ENCODE results near the gene TENM4. TPM values are rescaled to one million over a fixed set of nuclear protein-coding genes. Genes with fewer than 3 reads are reported as not detected.

TENM4 gene
- total RNA-seq, 1 donor from 2014 or later: 50.7 TPM

DNA sequence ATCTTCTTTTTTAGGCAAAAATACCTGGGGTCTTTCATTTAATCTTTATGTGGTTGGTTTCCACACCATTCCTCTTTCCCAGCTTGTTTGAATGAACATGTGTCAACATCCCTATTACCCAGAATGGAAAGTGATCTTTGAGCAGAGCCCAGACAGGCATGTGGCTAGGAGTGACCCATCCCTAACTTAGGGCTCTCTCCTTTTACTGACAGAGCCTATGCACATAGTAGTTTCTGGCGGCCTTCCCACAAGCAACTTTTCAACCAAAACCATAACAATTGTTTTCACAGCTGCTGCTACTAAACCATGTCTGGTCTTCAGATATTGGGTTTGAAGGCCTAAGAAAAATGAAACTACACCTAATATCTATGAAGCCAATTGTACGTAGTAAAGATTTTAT, 107.5 kb downstream of the TENM4 start:
- H3K4me3 Mint-ChIP-seq (ENCODE audit: unreplicated experiment): no peak overlapping the region
- H3K9me3 Mint-ChIP-seq (ENCODE audit: unreplicated experiment): peaks cover 5% of the 10 kb centered on the region
- peaks cover 13% of the 10 kb centered on the region for H3K27me3 Mint-ChIP-seq (ENCODE audit: unreplicated experiment)
- TF ChIP-seq, protein P1, sequence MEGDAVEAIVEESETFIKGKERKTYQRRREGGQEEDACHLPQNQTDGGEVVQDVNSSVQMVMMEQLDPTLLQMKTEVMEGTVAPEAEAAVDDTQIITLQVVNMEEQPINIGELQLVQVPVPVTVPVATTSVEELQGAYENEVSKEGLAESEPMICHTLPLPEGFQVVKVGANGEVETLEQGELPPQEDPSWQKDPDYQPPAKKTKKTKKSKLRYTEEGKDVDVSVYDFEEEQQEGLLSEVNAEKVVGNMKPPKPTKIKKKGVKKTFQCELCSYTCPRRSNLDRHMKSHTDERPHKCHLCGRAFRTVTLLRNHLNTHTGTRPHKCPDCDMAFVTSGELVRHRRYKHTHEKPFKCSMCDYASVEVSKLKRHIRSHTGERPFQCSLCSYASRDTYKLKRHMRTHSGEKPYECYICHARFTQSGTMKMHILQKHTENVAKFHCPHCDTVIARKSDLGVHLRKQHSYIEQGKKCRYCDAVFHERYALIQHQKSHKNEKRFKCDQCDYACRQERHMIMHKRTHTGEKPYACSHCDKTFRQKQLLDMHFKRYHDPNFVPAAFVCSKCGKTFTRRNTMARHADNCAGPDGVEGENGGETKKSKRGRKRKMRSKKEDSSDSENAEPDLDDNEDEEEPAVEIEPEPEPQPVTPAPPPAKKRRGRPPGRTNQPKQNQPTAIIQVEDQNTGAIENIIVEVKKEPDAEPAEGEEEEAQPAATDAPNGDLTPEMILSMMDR (IDR thresholded peaks at IDR 0.05; ENCODE audit: partially characterized antibody, unreplicated experiment): no peak
- peaks cover 5% of the 10 kb centered on the region for H3K36me3 Mint-ChIP-seq (ENCODE audit: unreplicated experiment)
- no peak for DNase-seq
- H3K4me1 Mint-ChIP-seq (ENCODE audit: low read depth, unreplicated experiment): peaks cover 43% of the 10 kb centered on the region
- no peak overlapping the region for H3K27ac Mint-ChIP-seq (ENCODE audit: unreplicated experiment)

DNA sequence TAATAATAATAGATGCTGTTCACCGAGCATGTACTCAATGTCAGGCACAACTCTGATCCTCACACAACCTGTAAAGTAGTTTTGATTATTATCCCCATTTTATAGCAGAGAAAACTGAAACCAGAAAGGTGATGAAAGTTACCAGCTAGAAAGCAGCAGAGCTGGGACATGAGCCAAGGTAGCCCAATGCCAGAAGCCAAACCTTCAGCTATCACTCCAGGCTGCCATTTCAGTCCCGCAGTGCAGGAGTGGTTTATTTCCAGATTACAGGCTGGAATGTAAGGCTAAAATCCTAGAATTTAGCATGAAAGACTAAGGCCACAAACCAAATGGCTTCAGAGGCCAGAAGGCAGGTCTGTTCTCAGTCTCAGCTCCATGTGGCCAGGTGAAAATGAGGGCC, 108.8 kb downstream of the TENM4 start:
- Mint-ChIP-seq H3K36me3 (ENCODE audit: unreplicated experiment) (peaks cover 5% of the 10 kb centered on the region), H3K4me1 (ENCODE audit: low read depth, unreplicated experiment) (peaks cover 34% of the 10 kb centered on the region), H3K4me3 (ENCODE audit: unreplicated experiment) (no peak overlapping the region), H3K27ac (ENCODE audit: unreplicated experiment) (no peak overlapping the region), H3K27me3 (ENCODE audit: unreplicated experiment) (peaks cover 8% of the 10 kb centered on the region), H3K9me3 (ENCODE audit: unreplicated experiment) (peaks cover 4% of the 10 kb centered on the region)
- TF ChIP-seq, protein P1 (IDR thresholded peaks at IDR 0.05; ENCODE audit: partially characterized antibody, unreplicated experiment): no peak
- no peak for DNase-seq

DNA sequence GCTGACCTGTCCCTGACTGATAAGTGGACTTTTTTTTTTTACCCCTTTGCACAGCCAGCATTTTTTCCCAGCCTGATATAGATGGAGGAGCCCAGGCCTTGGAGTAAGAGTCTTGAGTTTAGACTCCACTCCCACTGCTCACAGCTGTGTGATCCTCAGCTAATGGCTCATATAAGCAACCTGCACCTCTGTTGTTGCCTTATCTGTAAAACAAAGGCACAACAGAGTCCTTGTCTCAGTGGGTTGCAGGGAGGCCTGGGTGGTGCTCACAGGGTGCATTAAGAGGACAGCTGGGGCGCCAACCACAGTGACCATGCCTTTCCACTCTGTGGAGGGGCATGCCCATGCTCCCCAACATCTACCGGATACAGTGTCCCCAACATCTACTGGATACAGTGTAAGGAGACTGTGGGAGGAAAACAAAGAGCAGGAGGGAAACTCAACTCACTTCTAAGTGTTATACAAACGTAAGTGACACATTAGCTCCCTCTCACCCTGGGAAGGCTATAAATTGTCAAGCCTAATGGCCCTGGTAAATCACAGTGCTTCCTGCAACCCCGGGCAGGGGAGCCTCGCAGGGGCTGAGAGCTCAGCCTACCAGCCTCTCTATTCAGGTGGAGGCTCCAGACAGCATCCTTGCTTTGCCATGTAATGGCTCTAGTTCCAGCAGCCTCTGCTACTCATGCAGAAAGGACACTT, 109.5 kb downstream of the TENM4 start:
- H3K27me3 Mint-ChIP-seq (ENCODE audit: unreplicated experiment): peaks cover 8% of the 10 kb centered on the region
- H3K4me3 Mint-ChIP-seq (ENCODE audit: unreplicated experiment): no peak overlapping the region
- TF ChIP-seq, protein P1 (IDR thresholded peaks at IDR 0.05; ENCODE audit: partially characterized antibody, unreplicated experiment): no peak
- peak overlapping the region; percentile 69 for H3K27ac Mint-ChIP-seq (ENCODE audit: unreplicated experiment)
- H3K9me3 Mint-ChIP-seq (ENCODE audit: unreplicated experiment): peaks cover 4% of the 10 kb centered on the region
- H3K36me3 Mint-ChIP-seq (ENCODE audit: unreplicated experiment): peaks cover 5% of the 10 kb centered on the region
- no peak for DNase-seq
- H3K4me1 Mint-ChIP-seq (ENCODE audit: low read depth, unreplicated experiment): peaks cover 34% of the 10 kb centered on the region

DNA sequence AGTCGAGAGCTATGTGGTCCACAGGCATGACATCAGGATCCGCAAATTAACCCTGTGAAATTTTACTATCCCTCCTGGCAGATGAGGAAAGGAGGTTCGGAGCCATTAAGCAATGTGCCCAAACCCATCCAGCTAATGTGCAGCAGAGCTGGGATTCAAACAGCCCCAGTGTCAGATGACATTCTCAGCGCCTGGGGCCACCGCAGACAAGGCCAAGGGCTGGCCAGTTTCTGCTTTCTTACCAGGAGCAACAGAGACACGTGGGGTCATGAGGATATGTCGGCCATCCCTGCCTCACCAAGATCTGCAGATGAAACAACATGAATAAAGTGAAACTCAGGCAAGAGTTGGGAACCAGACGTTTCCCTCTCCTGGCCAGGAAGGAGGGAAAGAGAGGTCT, 110.2 kb downstream of the TENM4 start:
- no peak overlapping the region for H3K4me3 Mint-ChIP-seq (ENCODE audit: unreplicated experiment)
- peak overlapping the region; percentile 69 for H3K27ac Mint-ChIP-seq (ENCODE audit: unreplicated experiment)
- peaks cover 34% of the 10 kb centered on the region for H3K4me1 Mint-ChIP-seq (ENCODE audit: low read depth, unreplicated experiment)
- H3K9me3 Mint-ChIP-seq (ENCODE audit: unreplicated experiment): peaks cover 4% of the 10 kb centered on the region
- TF ChIP-seq, protein P1 (IDR thresholded peaks at IDR 0.05; ENCODE audit: partially characterized antibody, unreplicated experiment): no peak
- DNase-seq: no peak
- H3K36me3 Mint-ChIP-seq (ENCODE audit: unreplicated experiment): peaks cover 5% of the 10 kb centered on the region
- peaks cover 8% of the 10 kb centered on the region for H3K27me3 Mint-ChIP-seq (ENCODE audit: unreplicated experiment)

DNA sequence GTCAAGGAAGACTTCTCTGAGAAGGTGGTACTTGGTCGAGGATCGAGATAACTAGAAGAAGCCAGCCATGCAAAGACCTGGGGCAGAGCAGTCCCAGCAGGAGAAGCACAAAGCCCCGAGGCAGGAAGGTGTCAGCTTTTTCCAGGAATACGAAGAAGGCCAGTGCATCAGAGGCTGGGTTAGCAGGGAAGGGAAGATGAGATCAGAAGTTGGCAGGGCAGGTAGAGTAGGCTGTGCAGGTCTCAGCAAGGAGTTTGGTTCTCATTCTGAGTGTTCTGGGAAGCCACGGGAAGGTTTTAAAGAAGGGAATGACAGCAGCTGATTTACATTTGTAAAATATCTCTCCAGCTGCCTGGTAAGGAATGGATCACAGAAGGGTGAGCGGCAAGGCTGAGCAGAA, 111.3 kb downstream of the TENM4 start:
- H3K27ac Mint-ChIP-seq (ENCODE audit: unreplicated experiment): no peak overlapping the region
- peaks cover 4% of the 10 kb centered on the region for H3K9me3 Mint-ChIP-seq (ENCODE audit: unreplicated experiment)
- peaks cover 8% of the 10 kb centered on the region for H3K27me3 Mint-ChIP-seq (ENCODE audit: unreplicated experiment)
- H3K36me3 Mint-ChIP-seq (ENCODE audit: unreplicated experiment): peaks cover 5% of the 10 kb centered on the region
- peaks cover 29% of the 10 kb centered on the region for H3K4me1 Mint-ChIP-seq (ENCODE audit: low read depth, unreplicated experiment)
- TF ChIP-seq, protein P1 (IDR thresholded peaks at IDR 0.05; ENCODE audit: partially characterized antibody, unreplicated experiment): no peak
- peak overlapping the region; percentile 2 for H3K4me3 Mint-ChIP-seq (ENCODE audit: unreplicated experiment)
- no peak for DNase-seq
